Glomerular visceral epithelial cell (primary cell): Measurements from ENCODE around the gene COQ9.
A peak's percentile ranks its signal among the peaks of the same experiment; 100 is the strongest.
"Not testable (repeated sequence)": the region's sequence is repeated elsewhere in the genome, so short reads cannot be mapped to it uniquely, and the experiment has no call there.

ENCODE experiments used
- DNase-seq: peaks from one replicate; pipeline ENCODE4 v3.0.0-alpha.2; 2016; ENCODE audit errors: extremely low spot score

COQ9 gene

GRCh38 chr16:57426356-57426755 lies 20.9 kb upstream of the COQ9 start:
- no peak for DNase-seq

GRCh38 chr16:57427307-57427706 lies 20.0 kb upstream of the COQ9 start:
- DNase-seq: no peak

- DNase-seq: no peak
These were observed 19.5 kb upstream of the COQ9 start for GRCh38 chr16:57427824-57428223.

- DNase-seq: no peak
These were observed 16.3 kb upstream of the COQ9 start for GRCh38 chr16:57430955-57431354.

- DNase-seq: no peak
These were observed 14.8 kb upstream of the COQ9 start for GRCh38 chr16:57432505-57432904.

- DNase-seq: no peak
These were observed 14.3 kb upstream of the COQ9 start for GRCh38 chr16:57432989-57433388.

- no peak for DNase-seq
These were observed 13.3 kb upstream of the COQ9 start for GRCh38 chr16:57434003-57434402.

GRCh38 chr16:57435838-57436237 lies 11.4 kb upstream of the COQ9 start:
- DNase-seq: no peak

GRCh38 chr16:57439947-57440346 lies 7.3 kb upstream of the COQ9 start:
- not testable (repeated sequence) for DNase-seq

GRCh38 chr16:57440551-57440950 lies 6.7 kb upstream of the COQ9 start:
- not testable (repeated sequence) for DNase-seq

GRCh38 chr16:57444711-57445110 lies 2.6 kb upstream of the COQ9 start:
- no peak for DNase-seq

- DNase-seq: no peak
These were observed 1.8 kb upstream of the COQ9 start for GRCh38 chr16:57445510-57445909.

GRCh38 chr16:57446531-57447185 lies 621 bp upstream of the COQ9 start:
- DNase-seq: peak; percentile 13

GRCh38 chr16:57452021-57452420 lies 4.7 kb downstream of the COQ9 start:
- DNase-seq: no peak

- peak; percentile 84 for DNase-seq
These were observed 15.1 kb downstream of the COQ9 start, which contains the start of gene POLR2C for GRCh38 chr16:57462209-57462977. POLR2C (plus strand) TSS chr16:57462679; CDS start chr16:57462725, 46 bp downstream.

- no peak for DNase-seq
These were observed 15.7 kb downstream of the COQ9 start for GRCh38 chr16:57462978-57463362.

GRCh38 chr16:57464523-57464922 lies 17.2 kb downstream of the COQ9 start:
- DNase-seq: no peak

GRCh38 chr16:57468346-57468745 lies 21.1 kb downstream of the COQ9 start:
- no peak for DNase-seq

- DNase-seq: no peak
These were observed 21.8 kb downstream of the COQ9 start for GRCh38 chr16:57469046-57469445.

- no peak for DNase-seq
These were observed 22.7 kb downstream of the COQ9 start for GRCh38 chr16:57469917-57470470.

GRCh38 chr16:57470711-57471110 lies 23.4 kb downstream of the COQ9 start:
- DNase-seq: no peak

- DNase-seq: no peak
These were observed 23.9 kb downstream of the COQ9 start for GRCh38 chr16:57471209-57471608.
